WTC11 (cell line): Measurements from ENCODE around the gene NFIL3. TPM values are rescaled to one million over a fixed set of nuclear protein-coding genes. Genes with fewer than 3 reads are reported as not detected.

ENCODE experiments used
- ATAC-seq: fragments of 200-7000 bp; cut with Tn5 transposase; 2 replicates; pipeline ENCODE4 v1.10.0; 2021; ENCODE audit warnings: mild to moderate bottlenecking, moderate library complexity
- CTCF ChIA-PET: fragments of 300-600 bp; sonication (Branson Sonifier 250); formaldehyde crosslinking; loops from one replicate; lab custom pipeline; 2021; ENCODE audit warnings: antibody characterized with exemption; lab: Charles Lee
- POLR2A ChIA-PET: fragments of 350-600 bp; sonication (Branson Sonifier 250); formaldehyde crosslinking; loops from one replicate; lab custom pipeline; 2021; ENCODE audit warnings: antibody characterized with exemption; lab: Charles Lee
- DNase-seq: peaks from one replicate; pipeline ENCODE4 v3.0.0; 2021; ENCODE audit warnings: low spot score
- H3K27ac Mint-ChIP-seq: 2 replicates; pipeline ENCODE4 v1.8.0; 2021; ENCODE audit warnings: mixed read lengths
- H3K27me3 Mint-ChIP-seq: 2 replicates; pipeline ENCODE4 v1.8.0; 2021; ENCODE audit warnings: low read depth, mild to moderate bottlenecking, moderate library complexity, mixed read lengths
- H3K36me3 Mint-ChIP-seq: 2 replicates; pipeline ENCODE4 v1.8.0; 2021; ENCODE audit warnings: mixed read lengths
- H3K4me1 Mint-ChIP-seq: 2 replicates; pipeline ENCODE4 v1.8.0; 2022; ENCODE audit warnings: mixed read lengths
- H3K4me3 Mint-ChIP-seq: 2 replicates; pipeline ENCODE4 v1.8.0; 2021; ENCODE audit warnings: mild to moderate bottlenecking, moderate library complexity, mixed read lengths
- H3K9me3 Mint-ChIP-seq: 2 replicates; pipeline ENCODE4 v1.8.0; 2021; ENCODE audit warnings: mixed read lengths
- ATF2 ChIP-seq: sonication (generic); formaldehyde crosslinking; IDR thresholded peaks from 2 replicates; pipeline ENCODE4 v1.8.1; 2022; ENCODE audit warnings: low read depth, missing genetic modification reagents, borderline replicate concordance
- ATF6 ChIP-seq: sonication (generic); formaldehyde crosslinking; IDR thresholded peaks from 2 replicates; pipeline ENCODE4 v1.8.1; 2023; ENCODE audit warnings: mild to moderate bottlenecking, missing genetic modification reagents
- CTCF ChIP-seq: fragments of 200-600 bp; IDR thresholded peaks from 2 replicates; pipeline ENCODE4 v1.8.0; 2022; ENCODE audit warnings: antibody characterized with exemption
- E2F4 ChIP-seq: sonication (generic); formaldehyde crosslinking; IDR thresholded peaks from 2 replicates; pipeline ENCODE4 v1.8.1; 2022; ENCODE audit warnings: low read depth, mild to moderate bottlenecking, moderate library complexity, missing genetic modification reagents, borderline replicate concordance
- E2F5 ChIP-seq: sonication (generic); formaldehyde crosslinking; IDR thresholded peaks from 2 replicates; pipeline ENCODE4 v1.8.1; 2022; ENCODE audit warnings: mild to moderate bottlenecking, moderate library complexity, missing genetic modification reagents
- JAZF1 ChIP-seq: fragments of 250-450 bp; sonication (Bioruptor Pico); IDR thresholded peaks from 2 replicates; pipeline ENCODE4 v1.9.0; 2021; ENCODE audit warnings: moderate library complexity, mild to moderate bottlenecking, inconsistent platforms
- PREB ChIP-seq: sonication (generic); formaldehyde crosslinking; IDR thresholded peaks from 2 replicates; pipeline ENCODE4 v1.8.1; 2022; ENCODE audit warnings: mild to moderate bottlenecking, missing genetic modification reagents, moderate library complexity, borderline replicate concordance
- TEAD1 ChIP-seq: sonication (generic); formaldehyde crosslinking; IDR thresholded peaks from 2 replicates; pipeline ENCODE4 v1.8.0; 2022; ENCODE audit warnings: mild to moderate bottlenecking, missing genetic modification reagents
- ZNF219 ChIP-seq: sonication (generic); formaldehyde crosslinking; IDR thresholded peaks from 2 replicates; pipeline ENCODE4 v1.8.0; 2023; ENCODE audit warnings: missing genetic modification reagents, mild to moderate bottlenecking, borderline replicate concordance
- ZNF281 ChIP-seq: sonication (generic); formaldehyde crosslinking; IDR thresholded peaks from 2 replicates; pipeline ENCODE4 v1.8.0; 2023; ENCODE audit warnings: mild to moderate bottlenecking, missing genetic modification reagents
- total RNA-seq: library from RNA; stranded (reverse); gene quantifications from 3 replicates; pipeline ENCODE4 v1.2.3, GENCODE V29; 2021

Gene NFIL3
- total RNA-seq, 1 experiment from 2014 or later, result 11.8 TPM

- ChIA-PET CTCF (no interaction called here), POLR2A (no interaction called here)
- Mint-ChIP-seq H3K27ac (no peak overlapping the region), H3K27me3 (no peaks in the 10 kb centered on the region), H3K9me3 (peaks cover 8% of the 10 kb centered on the region; the same call in 1 of the 2 replicates), H3K4me3 (no peak overlapping the region), H3K36me3 (no peaks in the 10 kb centered on the region), H3K4me1 (no peaks in the 10 kb centered on the region)
- no peak for DNase-seq
- ATAC-seq, result no peak
- TF ChIP-seq ZNF219 (CRISPR knock-in tag) (no peak), JAZF1 (CRISPR knock-in tag) (no peak), ATF2 (CRISPR knock-in tag) (no peak), TEAD1 (CRISPR knock-in tag) (no peak)
- TF ChIP-seq, all 79 proteins: peak for 0
Observed at GRCh38 chr9:91458906-91459305, 35.3 kb upstream of the NFIL3 start.

GRCh38 chr9:91452844-91453243 is 29.2 kb upstream of the NFIL3 start:
- no peak for DNase-seq
- TF ChIP-seq ATF6 (CRISPR knock-in tag) (no peak), PREB (CRISPR knock-in tag) (no peak), E2F4 (no peak), ZNF281 (CRISPR knock-in tag) (no peak), E2F5 (CRISPR knock-in tag) (no peak), CTCF (no peak)
- TF ChIP-seq, all 79 proteins: peak for 0
- ChIA-PET CTCF (no interaction called here), POLR2A (no interaction called here)
- Mint-ChIP-seq H3K27ac (no peak overlapping the region), H3K4me1 (peaks cover 5% of the 10 kb centered on the region), H3K36me3 (0 out of 2 replicates have a peak, but pooled peaks cover 7% of the 10 kb centered on the region), H3K4me3 (no peak overlapping the region), H3K27me3 (no peaks in the 10 kb centered on the region), H3K9me3 (peaks cover 24% of the 10 kb centered on the region)
- ATAC-seq, result no peak
